ENCODE data around the gene OXA1L.
"Not testable (repeated sequence)": the region's sequence is repeated elsewhere in the genome, so short reads cannot be mapped to it uniquely, and the experiment has no call there.

OXA1L gene

DNA sequence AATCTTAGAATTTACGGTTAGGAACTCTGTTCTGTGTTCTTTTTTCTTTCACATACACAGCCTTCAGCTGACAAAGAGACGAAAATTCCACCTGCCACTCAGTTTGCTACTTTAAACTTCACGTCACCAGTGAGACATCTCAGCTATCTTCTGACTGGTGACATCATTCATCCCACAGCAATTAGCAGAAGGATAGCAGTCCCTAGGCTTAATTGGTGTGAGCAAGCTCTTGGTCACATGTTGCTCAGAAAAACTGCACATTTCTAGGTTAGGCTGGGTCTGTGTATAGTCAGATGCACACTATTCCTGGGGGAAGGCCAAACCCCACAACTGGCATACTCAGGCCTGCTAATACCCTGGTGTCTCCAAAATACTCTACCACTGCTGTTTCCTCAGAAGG, 24.8 kb downstream of the OXA1L start:
- H2AFZ ChIP-seq (ENCODE audit: low read length), result no peak overlapping the region
- no peaks in the 10 kb centered on the region for H3K9me3 ChIP-seq (replicated peaks; ENCODE audit: insufficient read depth, low read length)
- DNase-seq, result no peak
- H3K9me2 ChIP-seq (replicated peaks; ENCODE audit: insufficient read depth, low read length), result no peaks in the 10 kb centered on the region
- H3F3A ChIP-seq (ENCODE audit: insufficient read depth, low read length), result no peaks in the 10 kb centered on the region
- no peak overlapping the region for H3K4me2 ChIP-seq (ENCODE audit: low read depth, low read length)
- no peak overlapping the region for H3K4me3 ChIP-seq (ENCODE audit: low read length)
- H3K27ac ChIP-seq (ENCODE audit: low read length), result no peak overlapping the region
- H4K20me1 ChIP-seq (ENCODE audit: insufficient read depth, low read length), result no peaks in the 10 kb centered on the region
- no peaks in the 10 kb centered on the region for H3K79me2 ChIP-seq (ENCODE audit: low read length)
- no peaks in the 10 kb centered on the region for H3K27me3 ChIP-seq (replicated peaks; ENCODE audit: insufficient read depth, low read length)
- no peak overlapping the region for H3K9ac ChIP-seq (ENCODE audit: low read length)
- peaks cover 8% of the 10 kb centered on the region; the same call in 1 of the 2 replicates for H3K4me1 ChIP-seq (ENCODE audit: low read length)
- TF ChIP-seq EZH2 (optimal IDR thresholded peaks at IDR 0.05; ENCODE audit: low read depth, low read length) (no peak), EZH2phosphoT487 (IDR thresholded peaks at IDR 0.05; ENCODE audit: low read length) (no peak)
- TF ChIP-seq, protein P1, sequence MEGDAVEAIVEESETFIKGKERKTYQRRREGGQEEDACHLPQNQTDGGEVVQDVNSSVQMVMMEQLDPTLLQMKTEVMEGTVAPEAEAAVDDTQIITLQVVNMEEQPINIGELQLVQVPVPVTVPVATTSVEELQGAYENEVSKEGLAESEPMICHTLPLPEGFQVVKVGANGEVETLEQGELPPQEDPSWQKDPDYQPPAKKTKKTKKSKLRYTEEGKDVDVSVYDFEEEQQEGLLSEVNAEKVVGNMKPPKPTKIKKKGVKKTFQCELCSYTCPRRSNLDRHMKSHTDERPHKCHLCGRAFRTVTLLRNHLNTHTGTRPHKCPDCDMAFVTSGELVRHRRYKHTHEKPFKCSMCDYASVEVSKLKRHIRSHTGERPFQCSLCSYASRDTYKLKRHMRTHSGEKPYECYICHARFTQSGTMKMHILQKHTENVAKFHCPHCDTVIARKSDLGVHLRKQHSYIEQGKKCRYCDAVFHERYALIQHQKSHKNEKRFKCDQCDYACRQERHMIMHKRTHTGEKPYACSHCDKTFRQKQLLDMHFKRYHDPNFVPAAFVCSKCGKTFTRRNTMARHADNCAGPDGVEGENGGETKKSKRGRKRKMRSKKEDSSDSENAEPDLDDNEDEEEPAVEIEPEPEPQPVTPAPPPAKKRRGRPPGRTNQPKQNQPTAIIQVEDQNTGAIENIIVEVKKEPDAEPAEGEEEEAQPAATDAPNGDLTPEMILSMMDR (IDR thresholded peaks at IDR 0.05; ENCODE audit: low read length), result no peak
- no peaks in the 10 kb centered on the region for H3K36me3 ChIP-seq (replicated peaks; ENCODE audit: insufficient read depth, low read length)

DNA sequence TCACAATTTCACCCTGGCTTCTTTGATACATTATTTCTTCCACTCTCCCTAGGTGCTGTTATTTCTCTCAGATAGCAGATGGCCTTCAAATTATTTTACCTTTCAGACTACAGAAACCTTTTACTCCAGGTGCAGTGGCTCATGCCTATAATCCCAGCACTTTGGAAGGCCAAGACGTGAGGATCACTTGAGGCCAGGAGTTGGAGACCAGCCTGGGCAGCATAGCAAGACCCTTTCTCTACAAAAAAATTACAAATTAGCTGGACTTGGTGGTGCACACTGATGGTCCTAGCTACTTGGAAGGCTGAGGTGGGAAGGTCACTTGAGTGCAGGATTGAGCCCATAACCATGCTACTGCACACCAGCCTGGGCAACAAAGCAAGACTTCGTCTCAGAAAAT, 25.7 kb downstream of the OXA1L start:
- Histone ChIP-seq H2AFZ (ENCODE audit: low read length) (no peak overlapping the region), H3K79me2 (ENCODE audit: low read length) (no peaks in the 10 kb centered on the region), H3K9me3 (replicated peaks; ENCODE audit: insufficient read depth, low read length) (no peaks in the 10 kb centered on the region), H3K4me1 (ENCODE audit: low read length) (peaks cover 8% of the 10 kb centered on the region; the same call in 1 of the 2 replicates), H4K20me1 (ENCODE audit: insufficient read depth, low read length) (no peaks in the 10 kb centered on the region), H3F3A (ENCODE audit: insufficient read depth, low read length) (no peaks in the 10 kb centered on the region), H3K9ac (ENCODE audit: low read length) (no peak overlapping the region), H3K4me3 (ENCODE audit: low read length) (no peak overlapping the region), H3K27me3 (replicated peaks; ENCODE audit: insufficient read depth, low read length) (no peaks in the 10 kb centered on the region), H3K4me2 (ENCODE audit: low read depth, low read length) (no peak overlapping the region), H3K9me2 (replicated peaks; ENCODE audit: insufficient read depth, low read length) (no peaks in the 10 kb centered on the region), H3K36me3 (replicated peaks; ENCODE audit: insufficient read depth, low read length) (no peaks in the 10 kb centered on the region), H3K27ac (ENCODE audit: low read length) (no peak overlapping the region)
- TF ChIP-seq EZH2 (optimal IDR thresholded peaks at IDR 0.05; ENCODE audit: low read depth, low read length) (no peak), EZH2phosphoT487 (IDR thresholded peaks at IDR 0.05; ENCODE audit: low read length) (no peak)
- TF ChIP-seq, protein P1 (IDR thresholded peaks at IDR 0.05; ENCODE audit: low read length), result no peak
- no peak for DNase-seq

DNA sequence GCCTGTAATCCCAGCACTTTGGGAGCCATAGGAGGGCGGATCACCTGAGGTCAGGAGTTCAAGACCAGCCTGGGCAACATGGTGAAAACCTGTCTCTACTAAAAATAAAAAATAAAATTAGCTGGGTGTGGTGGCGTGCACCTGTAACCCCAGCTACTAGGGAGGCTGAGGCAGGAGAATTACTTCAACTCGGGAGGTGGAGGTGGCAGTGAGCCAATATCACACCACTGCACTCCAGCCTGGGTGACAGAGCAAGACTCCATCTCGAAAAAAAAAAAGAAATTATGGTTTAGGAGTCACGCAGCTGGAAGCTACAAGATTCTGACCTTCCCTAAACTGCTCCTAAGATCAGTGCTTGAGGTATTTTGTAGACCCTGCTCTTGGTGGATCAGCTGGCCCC, 27.1 kb downstream of the OXA1L start:
- not testable (repeated sequence) for H3K9me2 ChIP-seq (replicated peaks; ENCODE audit: insufficient read depth, low read length); H3K36me3 ChIP-seq (replicated peaks; ENCODE audit: insufficient read depth, low read length); H3K9ac ChIP-seq (ENCODE audit: low read length); H3F3A ChIP-seq (ENCODE audit: insufficient read depth, low read length); DNase-seq; H3K27me3 ChIP-seq (replicated peaks; ENCODE audit: insufficient read depth, low read length); H3K27ac ChIP-seq (ENCODE audit: low read length); H3K79me2 ChIP-seq (ENCODE audit: low read length); H4K20me1 ChIP-seq (ENCODE audit: insufficient read depth, low read length); H2AFZ ChIP-seq (ENCODE audit: low read length); H3K9me3 ChIP-seq (replicated peaks; ENCODE audit: insufficient read depth, low read length); H3K4me2 ChIP-seq (ENCODE audit: low read depth, low read length); H3K4me1 ChIP-seq (ENCODE audit: low read length); H3K4me3 ChIP-seq (ENCODE audit: low read length)

DNA sequence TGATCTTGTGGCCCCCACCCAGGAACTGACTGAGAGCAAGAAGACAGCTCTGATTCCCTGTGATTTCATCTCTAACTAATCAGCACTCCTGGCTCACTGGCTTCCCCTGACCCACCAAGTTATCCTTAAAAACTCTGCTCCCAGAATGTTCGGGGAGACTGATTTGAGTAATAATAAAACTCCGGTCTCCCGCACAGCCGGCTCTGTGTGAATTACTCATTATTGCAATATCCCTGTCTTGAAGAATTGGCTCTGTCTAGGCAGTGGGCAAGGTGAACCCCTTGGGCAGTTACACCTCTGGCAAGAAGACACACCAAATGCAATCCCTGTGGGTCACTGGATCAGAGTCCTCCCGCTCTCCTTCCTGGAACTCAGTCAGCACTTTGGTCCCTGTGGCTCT, 27.5 kb downstream of the OXA1L start:
- no peak overlapping the region for H3K27ac ChIP-seq (ENCODE audit: low read length)
- TF ChIP-seq, protein P1 (IDR thresholded peaks at IDR 0.05; ENCODE audit: low read length), result no peak
- TF ChIP-seq EZH2phosphoT487 (IDR thresholded peaks at IDR 0.05; ENCODE audit: low read length), result no peak
- no peak for TF ChIP-seq EZH2 (optimal IDR thresholded peaks at IDR 0.05; ENCODE audit: low read depth, low read length)
- no peaks in the 10 kb centered on the region for H3K36me3 ChIP-seq (replicated peaks; ENCODE audit: insufficient read depth, low read length)

More for the DNA sequence above, 27.5 kb downstream of the OXA1L start:
- Histone ChIP-seq H3K9me3 (replicated peaks; ENCODE audit: insufficient read depth, low read length) (no peaks in the 10 kb centered on the region), H3K9me2 (replicated peaks; ENCODE audit: insufficient read depth, low read length) (no peaks in the 10 kb centered on the region), H3K4me1 (ENCODE audit: low read length) (peaks cover 8% of the 10 kb centered on the region; the same call in 1 of the 2 replicates), H3K4me3 (ENCODE audit: low read length) (no peak overlapping the region), H3K79me2 (ENCODE audit: low read length) (no peaks in the 10 kb centered on the region), H3F3A (ENCODE audit: insufficient read depth, low read length) (no peaks in the 10 kb centered on the region), H3K27me3 (replicated peaks; ENCODE audit: insufficient read depth, low read length) (no peaks in the 10 kb centered on the region), H4K20me1 (ENCODE audit: insufficient read depth, low read length) (no peaks in the 10 kb centered on the region), H2AFZ (ENCODE audit: low read length) (no peak overlapping the region), H3K4me2 (ENCODE audit: low read depth, low read length) (no peak overlapping the region), H3K9ac (ENCODE audit: low read length) (no peak overlapping the region)
- DNase-seq, result no peak

All from MM.1S (cell line).